Smooth muscle cell (in vitro differentiated cells): ENCODE measurements around the gene ADCK1. TPM values are rescaled to one million over a fixed set of nuclear protein-coding genes. Genes with fewer than 3 reads are reported as not detected.
"Not testable (repeated sequence)": the region's sequence is repeated elsewhere in the genome, so short reads cannot be mapped to it uniquely, and the experiment has no call there.

ENCODE experiments used
- DNase-seq: peaks from one replicate; lab custom pipeline; 2025; ENCODE audit not compliant: unreplicated experiment; lab: John Stamatoyannopoulos, UW
- H2AFZ ChIP-seq: fragments of 200-600 bp; sonication (generic); 2 replicates; pipeline ENCODE4 v1.6.0; 2016; ENCODE audit warnings: antibody characterized with exemption, low read depth, mild to moderate bottlenecking
- H3F3A ChIP-seq: fragments of 200-600 bp; sonication (generic); 2 replicates; pipeline ENCODE4 v1.6.0; 2017; ENCODE audit warnings: antibody characterized with exemption, low read depth
- H3K27ac ChIP-seq: fragments of 200-600 bp; sonication (generic); 2 replicates; pipeline ENCODE4 v1.5.1; 2016; ENCODE audit warnings: low read depth, mild to moderate bottlenecking
- H3K27me3 ChIP-seq: fragments of 200-600 bp; sonication (generic); 2 replicates; pipeline ENCODE4 v1.6.1; 2016; ENCODE audit warnings: low read depth, mild to moderate bottlenecking
- H3K36me3 ChIP-seq: fragments of 200-600 bp; sonication (generic); 2 replicates; pipeline ENCODE4 v1.5.1; 2016; ENCODE audit warnings: low read depth
- H3K4me1 ChIP-seq: fragments of 200-600 bp; sonication (generic); 2 replicates; pipeline ENCODE4 v1.5.1; 2016; ENCODE audit warnings: low read depth
- H3K4me2 ChIP-seq: fragments of 200-600 bp; sonication (generic); 2 replicates; pipeline ENCODE4 v1.6.0; 2016; ENCODE audit warnings: mild to moderate bottlenecking
- H3K4me3 ChIP-seq: fragments of 200-600 bp; sonication (generic); 2 replicates; pipeline ENCODE4 v1.5.1; 2016; ENCODE audit warnings: mild to moderate bottlenecking
- H3K79me2 ChIP-seq: fragments of 200-600 bp; sonication (generic); 2 replicates; pipeline ENCODE4 v1.6.0; 2016; ENCODE audit warnings: low read depth, mild to moderate bottlenecking
- H3K9ac ChIP-seq: fragments of 200-600 bp; sonication (generic); 2 replicates; pipeline ENCODE4 v1.6.0; 2016; ENCODE audit warnings: low read depth
- H3K9me3 ChIP-seq: fragments of 200-600 bp; sonication (generic); replicated peaks from 2 replicates; pipeline ENCODE4 v1.5.1; 2016; ENCODE audit warnings: low read depth
- H4K20me1 ChIP-seq: fragments of 200-600 bp; sonication (generic); 2 replicates; pipeline ENCODE4 v1.6.0; 2016; ENCODE audit warnings: low read depth
- CTCF ChIP-seq: fragments of 200-600 bp; sonication (generic); IDR thresholded peaks from 2 replicates; pipeline ENCODE4 v1.5.1; 2017; ENCODE audit warnings: borderline replicate concordance, mild to moderate bottlenecking, antibody characterized with exemption; ENCODE audit not compliant: insufficient read depth, poor library complexity, severe bottlenecking
- WGBS: methylation state at CpG from one replicate; pipeline ENCODE4 v1.1.7; 2016; ENCODE audit warnings: low lambda C conversion rate; 5-methylcytosine and 5-hydroxymethylcytosine counted together
- polyA plus RNA-seq: library from polyadenylated mRNA; unstranded; fragments of >200 nt; fragmentation: Nextera tagmentation; extraction: Ambion mirVana; gene quantifications from 2 replicates; pipeline ENCODE4 v1.2.1, GENCODE V29; 2016
- total RNA-seq: library from RNA; depleted of rRNA; stranded (reverse); fragments of >200 nt; gene quantifications from 2 replicates; pipeline ENCODE4 v1.2.3, GENCODE V29; 2014

ADCK1 gene
- total and polyA plus RNA-seq, 2 experiments from 2014 or later: 4.2 to 5.1 TPM

- Histone ChIP-seq H3K27ac (no peak overlapping the region), H3K27me3 (no peaks in the 10 kb centered on the region), H3F3A (no peaks in the 10 kb centered on the region), H3K79me2 (no peaks in the 10 kb centered on the region), H2AFZ (no peak overlapping the region), H3K9me3 (no peaks in the 10 kb centered on the region), H3K4me1 (no peaks in the 10 kb centered on the region), H3K36me3 (no peaks in the 10 kb centered on the region), H4K20me1 (no peaks in the 10 kb centered on the region), H3K4me2 (no peak overlapping the region), H3K9ac (no peak overlapping the region), H3K4me3 (no peak overlapping the region)
- no peak for TF ChIP-seq CTCF
- 73% methylated on average over 4 of the region's 4 CpGs for WGBS
- no peak for DNase-seq
Measured at GRCh38 chr14:77947372-77947771, 147.5 kb downstream of the ADCK1 start.

GRCh38 chr14:77950371-77951063, 150.6 kb downstream of the ADCK1 start:
- Histone ChIP-seq H3K27ac (no peak overlapping the region), H2AFZ (no peak overlapping the region), H3K9me3 (no peaks in the 10 kb centered on the region), H3K27me3 (no peaks in the 10 kb centered on the region), H3K79me2 (no peaks in the 10 kb centered on the region), H3K4me3 (no peak overlapping the region), H3K4me2 (no peak overlapping the region), H3K4me1 (no peaks in the 10 kb centered on the region), H4K20me1 (no peaks in the 10 kb centered on the region), H3K36me3 (no peaks in the 10 kb centered on the region), H3F3A (no peaks in the 10 kb centered on the region), H3K9ac (no peak overlapping the region)
- no peak for DNase-seq
- whole genome bisulfite sequencing: 81% methylated on average over 5 of the region's 5 CpGs
- no peak for TF ChIP-seq CTCF

GRCh38 chr14:77955816-77956484, 156.0 kb downstream of the ADCK1 start:
- WGBS: 75% methylated on average over 13 of the region's 13 CpGs
- Histone ChIP-seq H3K27ac (no peak overlapping the region), H3K4me3 (no peak overlapping the region), H3K27me3 (no peaks in the 10 kb centered on the region), H3K9ac (no peak overlapping the region), H3K9me3 (no peaks in the 10 kb centered on the region), H3F3A (no peaks in the 10 kb centered on the region), H3K4me2 (no peak overlapping the region), H4K20me1 (no peaks in the 10 kb centered on the region), H2AFZ (no peak overlapping the region), H3K36me3 (no peaks in the 10 kb centered on the region), H3K4me1 (no peaks in the 10 kb centered on the region), H3K79me2 (no peaks in the 10 kb centered on the region)
- TF ChIP-seq CTCF: no peak
- DNase-seq: no peak

- H2AFZ ChIP-seq, H3F3A ChIP-seq, H3K9ac ChIP-seq, DNase-seq, H3K27me3 ChIP-seq, H4K20me1 ChIP-seq, H3K9me3 ChIP-seq, H3K36me3 ChIP-seq, H3K79me2 ChIP-seq, H3K27ac ChIP-seq, H3K4me2 ChIP-seq, H3K4me1 ChIP-seq, H3K4me3 ChIP-seq: not testable (repeated sequence)
- 38% methylated on average over 3 of the region's 3 CpGs for WGBS
Measured at GRCh38 chr14:77959686-77960085, 159.8 kb downstream of the ADCK1 start.
